Transverse colon (tissue), 4 donors: Measurements from ENCODE around the gene MYO15B. TPM values are rescaled to one million over a fixed set of nuclear protein-coding genes. Genes with fewer than 3 reads are reported as not detected.

Experiments used
- DNase-seq: peaks from one replicate; pipeline ENCODE4 v3.0.0-alpha.2; 2019
- H3K27ac ChIP-seq, 4 donors: fragments of 200-600 bp; sonication (generic); 2 replicates each; pipeline ENCODE4 v1.5.1; 2016 to 2018; ENCODE audit warnings: inconsistent platforms in 4 of 4
- H3K27me3 ChIP-seq: fragments of 200-600 bp; sonication (generic); 2 replicates; pipeline ENCODE4 v1.5.1; 2017; ENCODE audit warnings: inconsistent platforms
- H3K36me3 ChIP-seq, 4 donors: fragments of 200-600 bp; sonication (generic); 2 replicates each; pipeline ENCODE4 v1.5.1; 2017 to 2019; ENCODE audit warnings: inconsistent platforms in 4 of 4
- H3K4me1 ChIP-seq, 4 donors: fragments of 200-600 bp; sonication (generic); 2 replicates each; pipeline ENCODE4 v1.5.1; 2017 to 2020; ENCODE audit warnings: inconsistent platforms in 4 of 4
- H3K4me3 ChIP-seq, 4 donors: fragments of 200-600 bp; sonication (generic); 1 replicate in 1 of 4; 2 replicates in 3 of 4; pipeline versions ENCODE4 v1.5.1 to v1.6.1; 2017 to 2019; ENCODE audit warnings: inconsistent platforms in 4 of 4
- H3K9me3 ChIP-seq, 2 donors: fragments of 200-600 bp; sonication (generic); 2 replicates each; pipeline ENCODE4 v1.5.1; 2017 to 2019; ENCODE audit warnings: inconsistent platforms in 2 of 2
- EP300 ChIP-seq: sonication (generic); formaldehyde crosslinking; IDR thresholded peaks from one replicate; pipeline ENCODE4 v1.6.1; 2017; ENCODE audit warnings: antibody characterized with exemption, low read depth
- POLR2A ChIP-seq: fragments of 450-650 bp; IDR thresholded peaks from one replicate; pipeline ENCODE4 v1.6.1; 2016; ENCODE audit warnings: antibody characterized with exemption, mild to moderate bottlenecking, moderate library complexity
- POLR2AphosphoS5 ChIP-seq, 3 donors: sonication (generic); formaldehyde crosslinking; IDR thresholded peaks; one replicate each; pipeline ENCODE4 v1.6.1; 2016; ENCODE audit warnings: antibody characterized with exemption in 3 of 3
- WGBS, 2 donors: methylation state at CpG; one replicate each; pipeline ENCODE4 v1.1.5; 2018; ENCODE audit warnings: low coverage in 1 of 2; 5-methylcytosine and 5-hydroxymethylcytosine counted together
- in situ Hi-C, 4 donors: fragments of 200-750 bp; cut with MboI; loops; one replicate each; pipeline versions ENCODE4 v1.15.0 to v1.15.1; 2017; ENCODE audit warnings: low sequenced_read_pairs in 3 of 4, low pct_ligation_motif_present in 1 of 4, low pct_unique_long_range_greater_than_20kb in 1 of 4
- intact Hi-C: fragments of 100-400 bp; cut with DNase I; formaldehyde crosslinking; loops from one replicate; pipeline ENCODE4 v1.15.1; 2023; ENCODE audit warnings: low total_unique reads
- total RNA-seq, 4 donors: library from RNA; depleted of rRNA; stranded (reverse); fragments of >200 nt; gene quantifications; one replicate each; pipeline ENCODE4 v1.1.0, GENCODE V29; 2016
- TF ChIP-seq, protein P1 (sequence below), 5 experiments: fragments of 200-600 bp in 3 of 5; fragments of 450-650 bp in 2 of 5; sonication (generic) in 3 of 5; IDR thresholded peaks; 1 replicate in 2 of 5; 2 replicates in 3 of 5; pipeline ENCODE4 v1.5.1; 2016 to 2017; ENCODE audit warnings: antibody characterized with exemption in 5 of 5, inconsistent platforms in 3 of 5, mild to moderate bottlenecking in 2 of 5, moderate library complexity in 1 of 5

The MYO15B gene
- 1,000 to 10,000 TPM in 1 of 4 donors, 100 to 1,000 TPM in 2, 10 to 100 TPM in 1; 59.3 to 1,778 (median 829) TPM for total RNA-seq

DNA sequence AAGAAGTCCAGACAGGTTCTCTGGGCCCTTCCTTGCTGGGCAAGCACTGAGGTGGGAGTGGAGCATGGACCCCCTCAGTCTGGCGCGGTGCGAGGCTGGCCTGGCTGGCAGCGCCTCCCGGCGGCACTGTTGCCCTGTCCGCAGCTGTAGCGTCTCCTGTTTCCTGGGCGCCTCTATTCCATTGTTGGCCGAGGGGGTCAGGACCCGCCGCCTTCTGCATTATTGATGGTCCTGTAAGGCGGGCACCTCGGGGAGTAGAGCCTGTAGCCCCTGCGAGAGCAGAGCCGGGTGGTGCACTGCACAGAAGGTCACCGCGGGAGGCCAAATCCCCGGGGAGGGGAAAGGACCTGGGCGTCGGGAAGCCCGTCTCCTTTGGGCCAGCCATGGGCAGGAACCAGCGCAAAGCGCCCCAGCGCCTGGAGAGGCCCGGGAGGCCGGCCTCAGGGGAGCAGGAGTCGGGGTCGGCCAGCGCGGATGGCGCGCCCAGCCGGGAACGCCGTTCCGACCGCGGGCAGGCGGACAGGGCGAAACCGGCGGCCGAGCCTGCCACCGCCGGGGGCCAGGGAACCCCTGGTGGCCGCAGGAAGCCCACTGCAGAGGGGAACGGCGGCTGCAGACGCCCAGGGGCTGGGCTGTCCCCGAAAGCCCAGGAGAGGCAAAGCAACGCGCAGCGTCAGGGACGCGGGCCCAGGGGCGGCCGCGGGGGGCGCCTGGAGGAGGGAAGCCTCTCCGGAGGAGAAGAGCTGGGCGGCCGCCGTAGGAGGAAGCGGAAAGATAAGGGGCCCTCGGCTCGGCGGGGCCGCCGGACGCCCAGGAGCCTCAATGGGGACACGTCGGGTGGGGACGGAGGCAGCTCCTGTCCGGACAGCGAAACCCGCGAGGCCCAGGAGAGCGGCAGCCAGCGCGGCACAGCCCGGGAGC is at the start of gene MYO15B:
MYO15B (plus strand) TSS at position 126 of the 921 bp plus-strand sequence; CDS start at position 384, 258 bp downstream.
- in situ Hi-C loops = no loop called here

DNA sequence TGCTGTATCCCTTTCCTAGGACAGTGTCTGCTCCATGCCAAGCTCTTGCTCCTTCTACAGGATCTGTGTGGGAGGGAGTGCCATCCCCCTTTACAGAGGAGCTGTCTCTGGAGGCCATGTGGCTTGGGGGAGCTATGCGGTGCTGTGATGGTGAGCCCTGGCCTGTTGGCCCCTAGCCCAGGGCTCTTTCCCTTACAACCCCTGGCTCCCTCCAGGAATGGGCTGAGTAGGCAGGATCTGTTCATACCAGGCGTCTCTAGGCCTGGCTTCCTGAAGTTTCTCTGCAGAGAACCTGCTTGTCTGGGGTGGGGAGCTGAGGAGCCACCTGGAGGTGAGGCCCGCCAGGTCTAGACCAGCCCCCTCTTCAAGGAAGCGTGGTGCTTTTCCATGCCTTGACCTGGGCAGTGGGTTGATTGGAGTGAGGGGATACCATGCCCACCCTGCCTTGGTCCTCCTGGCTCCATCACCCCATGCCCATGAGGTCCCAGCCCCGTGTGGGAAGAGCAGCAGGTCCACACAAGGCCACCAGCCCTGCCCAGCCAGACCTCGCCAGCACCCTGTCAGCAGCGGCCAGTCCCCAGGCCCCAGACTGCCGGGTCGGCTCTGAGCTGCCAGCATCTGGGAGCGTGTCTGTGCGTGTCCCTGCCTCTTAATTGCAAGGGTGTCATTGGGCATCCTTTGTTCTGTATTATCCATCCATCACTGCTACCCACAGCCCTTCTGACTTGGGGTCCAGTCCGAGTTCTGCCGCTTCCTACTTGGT is 47.5 kb upstream of the MYO15B start:
- Histone ChIP-seq H3K27me3 (no peaks in the 10 kb centered on the region), H3K4me1 (peaks cover 12 to 71% (median 45%) of the 10 kb centered on the region in 4 donors), H3K4me3 (no peak overlapping the region), H3K9me3 (no peaks in the 10 kb centered on the region), H3K27ac (peak overlapping the region; percentile 75 to 91 (median 86)), H3K36me3 (no peaks in the 10 kb centered on the region)
- TF ChIP-seq POLR2A (no peak), POLR2AphosphoS5 (IDR thresholded peaks at IDR 0.05) (no peak), EP300 (no peak)
- TF ChIP-seq, protein P1, sequence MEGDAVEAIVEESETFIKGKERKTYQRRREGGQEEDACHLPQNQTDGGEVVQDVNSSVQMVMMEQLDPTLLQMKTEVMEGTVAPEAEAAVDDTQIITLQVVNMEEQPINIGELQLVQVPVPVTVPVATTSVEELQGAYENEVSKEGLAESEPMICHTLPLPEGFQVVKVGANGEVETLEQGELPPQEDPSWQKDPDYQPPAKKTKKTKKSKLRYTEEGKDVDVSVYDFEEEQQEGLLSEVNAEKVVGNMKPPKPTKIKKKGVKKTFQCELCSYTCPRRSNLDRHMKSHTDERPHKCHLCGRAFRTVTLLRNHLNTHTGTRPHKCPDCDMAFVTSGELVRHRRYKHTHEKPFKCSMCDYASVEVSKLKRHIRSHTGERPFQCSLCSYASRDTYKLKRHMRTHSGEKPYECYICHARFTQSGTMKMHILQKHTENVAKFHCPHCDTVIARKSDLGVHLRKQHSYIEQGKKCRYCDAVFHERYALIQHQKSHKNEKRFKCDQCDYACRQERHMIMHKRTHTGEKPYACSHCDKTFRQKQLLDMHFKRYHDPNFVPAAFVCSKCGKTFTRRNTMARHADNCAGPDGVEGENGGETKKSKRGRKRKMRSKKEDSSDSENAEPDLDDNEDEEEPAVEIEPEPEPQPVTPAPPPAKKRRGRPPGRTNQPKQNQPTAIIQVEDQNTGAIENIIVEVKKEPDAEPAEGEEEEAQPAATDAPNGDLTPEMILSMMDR (IDR thresholded peaks at IDR 0.05) = no peak
- intact Hi-C loops (no loop called here), in situ Hi-C loops (no loop called here)
- WGBS, 2 donors = 76% methylated on average over 13 of the region's 13 CpGs; no CpG with 5 or more reads in 1 of the 2 donors
- no peak for DNase-seq

More for the DNA sequence above, at the start of gene MYO15B:
- 33% methylated on average over 71 of the region's 82 CpGs; no CpG with 5 or more reads in 1 of the 2 donors for WGBS, 2 donors
- H3K36me3 ChIP-seq = no peaks in the 10 kb centered on the region
- DNase-seq = peak; percentile 71
- H3K27ac ChIP-seq = peak within 1 kb of the TSS; percentile 84 to 93 (median 89)
- no peaks in the 10 kb centered on the region for H3K9me3 ChIP-seq
- H3K4me1 ChIP-seq = peaks cover 9 to 28% (median 22%) of the 10 kb centered on the region in 4 donors
- intact Hi-C loops = no loop called here
- peak within 1 kb of the TSS; percentile 33 to 59 (median 57) for H3K4me3 ChIP-seq
- TF ChIP-seq EP300 (no peak), POLR2AphosphoS5 (IDR thresholded peaks at IDR 0.05) (peak in 1 of 3 donors; percentile 12)
- TF ChIP-seq, protein P1 (IDR thresholded peaks at IDR 0.05) = peak; percentile 9 to 59 (median 15)
- H3K27me3 ChIP-seq = no peaks in the 10 kb centered on the region

DNA sequence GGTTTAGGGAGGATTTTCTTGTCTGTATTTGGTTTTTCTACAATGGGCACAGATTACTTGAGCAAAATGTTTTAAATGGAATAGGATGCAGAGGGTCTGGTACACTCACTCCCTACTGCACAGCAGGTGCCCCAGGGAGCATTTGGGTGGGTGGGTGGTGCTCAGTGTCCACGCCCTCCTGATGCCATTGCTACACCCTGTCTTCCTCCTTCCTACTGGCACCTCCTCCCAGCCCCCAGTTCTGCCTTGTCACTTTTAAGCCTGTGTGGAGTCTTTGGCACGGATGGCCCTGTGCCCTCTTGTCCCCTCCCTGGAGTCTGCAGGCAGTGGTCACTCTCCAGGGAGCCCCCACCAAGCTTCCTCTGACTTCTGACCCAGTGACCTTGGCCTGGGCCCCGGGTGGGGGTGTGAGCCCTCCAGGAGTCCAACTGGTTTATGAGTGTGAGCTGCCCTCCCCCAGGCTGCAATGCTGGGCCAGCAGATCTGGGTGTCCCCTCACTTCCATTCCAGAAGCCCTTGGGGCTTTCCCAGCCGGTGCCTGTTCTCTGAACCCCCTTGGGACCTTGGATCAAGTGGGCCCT is 46.6 kb upstream of the MYO15B start:
- in situ Hi-C loops = no loop called here
- no peak overlapping the region for H3K4me3 ChIP-seq
- no peaks in the 10 kb centered on the region for H3K9me3 ChIP-seq
- H3K27me3 ChIP-seq = no peaks in the 10 kb centered on the region
- peaks cover 8 to 65% (median 40%) of the 10 kb centered on the region in 4 donors for H3K4me1 ChIP-seq
- 32 to 60% methylated on average over 2 to 4 of the region's 4 CpGs for WGBS, 2 donors
- intact Hi-C loops = no loop called here
- peak overlapping the region; percentile 75 to 91 (median 86) for H3K27ac ChIP-seq
- H3K36me3 ChIP-seq = no peaks in the 10 kb centered on the region
- no peak for DNase-seq
- TF ChIP-seq, protein P1 (IDR thresholded peaks at IDR 0.05) = no peak
- TF ChIP-seq EP300 (no peak), POLR2AphosphoS5 (IDR thresholded peaks at IDR 0.05) (no peak), POLR2A (no peak)
